ENCODE results near the gene TERT.

- no peak for TF ChIP-seq POLR2AphosphoS5 (IDR thresholded peaks at IDR 0.05; ENCODE audit: low read depth, low read length)
- no peak for TF ChIP-seq POLR2A (IDR thresholded peaks at IDR 0.05; ENCODE audit: low read depth, low read length)
- no peak for TF ChIP-seq POU2F2 (IDR thresholded peaks at IDR 0.05; ENCODE audit: low read depth, low read length)
- TF ChIP-seq TAF1 (IDR thresholded peaks at IDR 0.05; ENCODE audit: low read depth, low read length) = no peak
- no peak for TF ChIP-seq SPI1 (IDR thresholded peaks at IDR 0.05; ENCODE audit: low read depth, low read length)
- no peak for TF ChIP-seq PAX5 (IDR thresholded peaks at IDR 0.05; ENCODE audit: insufficient read depth, low read length, severe bottlenecking)
Observed at GRCh38 chr5:1342268-1342667, 47.4 kb upstream of the TERT start.
